ENCODE results near the gene MASP2. TPM values are rescaled to one million over a fixed set of nuclear protein-coding genes. Genes with fewer than 3 reads are reported as not detected.
A peak's percentile ranks its signal among the peaks of the same experiment; 100 is the strongest.
"Not testable (repeated sequence)": the region's sequence is repeated elsewhere in the genome, so short reads cannot be mapped to it uniquely, and the experiment has no call there.

MASP2 gene
- total and polyA plus RNA-seq, 4 experiments from 2014 or later: 0.07 TPM; not detected in 3

DNA sequence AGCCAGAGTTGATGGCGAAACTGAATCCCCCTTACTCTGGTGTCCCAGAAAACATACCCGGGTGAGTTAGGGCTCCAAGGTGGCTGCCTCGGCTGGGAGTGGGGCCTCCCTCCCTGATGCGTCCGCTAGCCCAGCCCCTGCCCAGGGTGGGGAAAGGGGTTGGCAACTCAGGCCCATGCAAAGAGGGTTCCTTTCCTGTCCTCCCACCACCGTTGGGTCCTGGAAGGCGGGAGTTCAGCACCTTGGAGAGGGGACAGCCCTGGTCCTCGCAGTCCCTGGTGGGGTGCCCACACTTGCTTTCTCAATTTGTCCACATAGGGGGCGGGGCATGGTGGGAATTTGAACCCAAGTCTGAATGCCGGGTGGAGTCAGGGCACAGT lies 6.7 kb upstream of the MASP2 start:
- CTCF ChIA-PET (ENCODE audit: partially characterized antibody): no interaction called here
- DNase-seq: no peak
- Mint-ChIP-seq H3K9me3 (no peaks in the 10 kb centered on the region), H3K36me3 (peaks cover 0 to 6% of the 10 kb centered on the region in 2 donors), H3K4me3 (no peak overlapping the region), H3K4me1 (peaks cover 0 to 22% (median 10%) of the 10 kb centered on the region in 4 donors), H3K27me3 (no peaks in the 10 kb centered on the region), H3K27ac (no peak overlapping the region)
- intact Hi-C loops (cut with micrococcal nuclease): no loop called here
- Histone ChIP-seq H3K4me3 (ENCODE audit: low read length in 2 of 2) (no peak overlapping the region), H3K9me3 (ENCODE audit: control insufficient read depth in 1 of 2, low read length in 2 of 2) (no peaks in the 10 kb centered on the region), H3K36me3 (ENCODE audit: insufficient read depth, low read length) (peaks cover 11% of the 10 kb centered on the region), H3K27me3 (ENCODE audit: insufficient read depth, low read length) (no peaks in the 10 kb centered on the region), H3K4me1 (ENCODE audit: insufficient read depth, low read length) (peaks cover 6% of the 10 kb centered on the region), H3K27ac (ENCODE audit: low read depth, low read length) (no peak overlapping the region)
- POLR2A ChIA-PET (ENCODE audit: partially characterized antibody): interaction anchor here (1.1 kb wide), 1 partner anchor 45 kb away, joined by 3 read pairs; no protein-coding TSS in a partner anchor

DNA sequence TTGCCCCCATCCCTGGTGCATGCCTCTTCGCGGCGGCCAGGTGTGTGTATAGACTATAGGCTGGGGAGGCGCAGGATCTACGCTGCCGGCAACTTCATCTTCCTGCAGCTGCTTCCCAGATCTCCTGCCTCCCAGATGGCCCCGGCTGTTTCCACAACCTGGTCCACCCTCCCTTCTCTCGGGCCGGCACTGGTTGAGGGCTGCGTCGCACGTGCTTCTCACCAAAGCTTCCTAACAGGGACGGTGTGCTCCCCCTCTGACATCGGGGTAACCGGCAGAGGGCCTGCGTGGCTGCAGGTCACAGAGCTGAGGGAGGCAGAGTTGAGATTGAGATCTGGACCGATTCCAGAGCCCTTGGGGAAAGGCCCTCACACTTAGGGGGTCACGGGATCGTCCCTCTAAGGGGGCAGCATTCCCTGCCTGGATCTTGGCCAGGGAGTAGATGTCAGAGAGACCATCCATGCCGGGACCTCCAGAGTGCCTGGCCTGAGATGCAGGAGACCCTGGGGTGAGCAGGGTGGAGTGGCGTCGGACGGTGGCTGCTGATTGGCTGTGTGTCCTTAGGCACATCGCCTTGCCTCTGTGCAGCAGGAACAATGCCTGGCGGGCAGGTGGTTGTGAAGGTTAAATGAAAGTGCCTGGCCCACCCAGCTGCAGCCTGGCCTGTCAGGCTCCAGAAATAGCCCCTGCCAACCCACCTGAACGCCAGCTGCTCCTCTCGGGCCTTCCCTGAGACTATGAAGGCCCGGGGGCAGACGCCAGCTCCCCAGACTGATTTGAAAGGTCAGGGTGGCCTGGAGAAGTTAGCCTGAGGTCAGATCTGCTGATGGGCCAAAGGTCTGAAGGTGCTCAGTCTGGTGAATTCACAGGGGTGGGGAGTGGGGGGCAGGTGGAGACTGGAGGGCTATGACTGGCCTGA lies 6.1 kb upstream of the MASP2 start:
- Mint-ChIP-seq H3K4me3 (no peak overlapping the region), H3K36me3 (peaks cover 0 to 6% of the 10 kb centered on the region in 2 donors), H3K9me3 (no peaks in the 10 kb centered on the region), H3K27ac (peak overlapping the region in 1 of 7 donors; percentile 65), H3K27me3 (no peaks in the 10 kb centered on the region), H3K4me1 (peaks cover 0 to 15% (median 9%) of the 10 kb centered on the region in 4 donors)
- ChIA-PET CTCF (ENCODE audit: partially characterized antibody) (no interaction called here), POLR2A (ENCODE audit: partially characterized antibody) (interaction anchor here (1.1 to 2.4 kb wide), 2 partner anchors 7 to 46 kb away, joined by 3 to 11 read pairs; partner anchors contain the start of gene SRM)
- no peak overlapping the region for H3K27ac ChIP-seq (ENCODE audit: low read depth, low read length)
- H3K4me1 ChIP-seq (ENCODE audit: insufficient read depth, low read length): no peaks in the 10 kb centered on the region
- intact Hi-C loops (cut with micrococcal nuclease): no loop called here
- H3K9me3 ChIP-seq (ENCODE audit: control insufficient read depth in 1 of 2, low read length in 2 of 2): no peaks in the 10 kb centered on the region
- no peak for DNase-seq
- no peak overlapping the region for H3K4me3 ChIP-seq (ENCODE audit: low read length in 2 of 2)
- no peaks in the 10 kb centered on the region for H3K27me3 ChIP-seq (ENCODE audit: insufficient read depth, low read length)
- H3K36me3 ChIP-seq (ENCODE audit: insufficient read depth, low read length): peaks cover 11% of the 10 kb centered on the region

DNA sequence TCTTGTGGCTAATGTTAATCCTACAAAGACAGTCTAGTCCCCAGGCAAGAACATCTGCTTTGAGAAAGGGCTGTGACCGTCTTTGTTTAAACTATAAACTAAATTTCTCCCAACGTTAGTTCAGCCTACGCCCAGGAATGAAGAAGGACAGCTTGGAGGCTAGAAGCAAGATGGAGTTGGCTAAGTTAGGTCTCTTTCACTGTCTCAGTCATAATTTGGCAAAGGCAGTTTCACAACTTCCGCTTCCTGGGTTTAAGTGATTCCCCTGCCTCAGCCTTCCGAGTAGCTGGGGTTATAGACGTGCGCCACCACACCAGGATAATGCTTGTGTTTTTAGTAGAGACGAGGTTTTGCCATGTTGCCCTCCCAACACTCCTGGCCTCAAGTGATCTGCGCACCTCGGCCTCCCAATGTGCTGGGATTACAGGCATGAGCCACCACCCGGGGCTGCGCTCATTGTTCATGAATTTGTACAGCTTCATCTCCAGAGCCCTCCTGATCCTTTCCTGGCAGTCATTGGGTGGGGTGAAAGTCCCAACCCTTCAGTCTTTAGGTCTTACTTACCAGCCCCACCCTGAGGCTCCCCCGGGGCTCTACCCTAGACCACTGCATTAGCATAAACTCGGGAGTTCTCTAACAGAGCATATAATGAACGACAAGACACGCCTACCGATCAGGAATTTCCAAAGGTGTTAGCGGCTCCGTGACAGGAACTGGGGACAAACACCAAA lies 4.9 kb upstream of the MASP2 start:
- CTCF ChIA-PET (ENCODE audit: partially characterized antibody): interaction anchor here (0.9 to 1.3 kb wide), 2 partner anchors 282 to 592 kb away, joined by 3 to 4 read pairs; no protein-coding TSS in a partner anchor

DNA sequence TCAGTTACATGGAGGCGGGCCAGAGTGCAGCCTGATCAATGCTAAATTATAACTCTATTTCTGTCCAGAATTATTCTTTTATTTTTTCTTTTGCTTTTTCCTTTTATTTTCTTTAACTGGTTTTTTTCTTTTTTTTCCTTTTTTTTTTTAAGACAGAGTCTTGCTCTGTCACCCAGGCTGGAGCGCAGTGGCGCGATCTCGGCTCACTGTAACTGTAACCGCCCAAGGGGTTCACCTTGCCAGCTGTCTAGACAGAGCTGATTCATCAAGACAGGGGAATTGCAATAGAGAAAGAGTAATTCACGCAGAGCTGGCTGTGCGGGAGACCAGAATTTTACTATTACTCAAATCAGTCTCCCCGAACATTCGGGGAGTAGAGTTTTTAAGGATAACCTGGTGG lies 4.1 kb upstream of the MASP2 start:
- H3K27ac ChIP-seq (ENCODE audit: low read depth, low read length); intact Hi-C loops (cut with micrococcal nuclease); H3K4me3 Mint-ChIP-seq; H3K36me3 ChIP-seq (ENCODE audit: insufficient read depth, low read length); H3K36me3 Mint-ChIP-seq; H3K27me3 ChIP-seq (ENCODE audit: insufficient read depth, low read length); H3K9me3 Mint-ChIP-seq; DNase-seq; H3K4me3 ChIP-seq (ENCODE audit: low read length in 2 of 2); H3K9me3 ChIP-seq (ENCODE audit: control insufficient read depth in 1 of 2, low read length in 2 of 2); H3K27me3 Mint-ChIP-seq; H3K4me1 ChIP-seq (ENCODE audit: insufficient read depth, low read length): not testable (repeated sequence)
- Mint-ChIP-seq H3K27ac (peak overlapping the region in 1 of 7 donors; percentile 57), H3K4me1 (peaks cover 0 to 11% (median 6%) of the 10 kb centered on the region in 4 donors)
- CTCF ChIA-PET (ENCODE audit: partially characterized antibody): interaction anchor here (1.3 kb wide), 1 partner anchor 592 kb away, joined by 4 read pairs; no protein-coding TSS in a partner anchor
- POLR2A ChIA-PET (ENCODE audit: partially characterized antibody): interaction anchor here (2.4 kb wide), 1 partner anchor 9 kb away, joined by 11 read pairs; the partner anchor contains the start of gene SRM

More for the DNA sequence above, 4.9 kb upstream of the MASP2 start:
- H3K9me3 ChIP-seq (ENCODE audit: control insufficient read depth in 1 of 2, low read length in 2 of 2): no peaks in the 10 kb centered on the region
- H3K27me3 ChIP-seq (ENCODE audit: insufficient read depth, low read length): no peaks in the 10 kb centered on the region
- no peak overlapping the region for H3K4me3 ChIP-seq (ENCODE audit: low read length in 2 of 2)
- Mint-ChIP-seq H3K9me3 (no peaks in the 10 kb centered on the region), H3K27me3 (no peaks in the 10 kb centered on the region), H3K36me3 (peaks cover 0 to 6% of the 10 kb centered on the region in 2 donors), H3K4me3 (no peak overlapping the region), H3K27ac (peak overlapping the region in 2 of 7 donors; percentile 33 to 54), H3K4me1 (peaks cover 0 to 11% (median 6%) of the 10 kb centered on the region in 4 donors)
- H3K27ac ChIP-seq (ENCODE audit: low read depth, low read length): no peak overlapping the region
- no peak for DNase-seq
- intact Hi-C loops (cut with micrococcal nuclease): no loop called here
- peaks cover 8% of the 10 kb centered on the region for H3K36me3 ChIP-seq (ENCODE audit: insufficient read depth, low read length)
- POLR2A ChIA-PET (ENCODE audit: partially characterized antibody): interaction anchor here (2.4 kb wide), 1 partner anchor 9 kb away, joined by 11 read pairs; the partner anchor contains the start of gene SRM
- H3K4me1 ChIP-seq (ENCODE audit: insufficient read depth, low read length): no peaks in the 10 kb centered on the region

DNA sequence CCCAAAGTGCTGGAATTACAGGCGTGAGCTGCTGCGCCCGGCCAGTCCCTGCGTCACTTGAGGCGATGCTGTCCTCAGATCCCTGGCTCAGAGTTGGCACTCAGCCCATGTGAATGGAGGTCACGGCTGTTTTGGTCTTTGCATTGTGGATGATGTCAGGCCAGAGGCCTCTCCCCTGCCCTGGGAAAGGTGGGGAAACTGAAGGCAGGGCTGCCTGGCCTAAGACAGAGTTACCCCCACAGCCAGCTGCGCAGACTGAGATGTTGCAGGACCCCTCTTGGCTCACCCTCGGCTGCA lies 821 bp downstream of the MASP2 start:
- Histone ChIP-seq H3K27ac (ENCODE audit: low read depth, low read length) (no peak overlapping the region), H3K36me3 (ENCODE audit: insufficient read depth, low read length) (no peaks in the 10 kb centered on the region), H3K27me3 (ENCODE audit: insufficient read depth, low read length) (no peaks in the 10 kb centered on the region), H3K4me3 (ENCODE audit: low read length in 2 of 2) (no peak overlapping the region), H3K9me3 (ENCODE audit: control insufficient read depth in 1 of 2, low read length in 2 of 2) (no peaks in the 10 kb centered on the region), H3K4me1 (ENCODE audit: insufficient read depth, low read length) (no peaks in the 10 kb centered on the region)
- intact Hi-C loops (cut with micrococcal nuclease): no loop called here
- Mint-ChIP-seq H3K4me3 (no peak overlapping the region), H3K4me1 (peaks cover 0 to under 1% (median 0%) of the 10 kb centered on the region in 4 donors), H3K9me3 (no peaks in the 10 kb centered on the region), H3K36me3 (no peaks in the 10 kb centered on the region), H3K27me3 (no peaks in the 10 kb centered on the region), H3K27ac (no peak overlapping the region)
- ChIA-PET CTCF (ENCODE audit: partially characterized antibody) (interaction anchor here (3.8 kb wide), 1 partner anchor 9 kb away, joined by 17 read pairs; no protein-coding TSS in a partner anchor), POLR2A (ENCODE audit: partially characterized antibody) (interaction anchor here (1.1 kb wide), 1 partner anchor 9 kb away, joined by 3 read pairs; no protein-coding TSS in a partner anchor)
- no peak for DNase-seq

DNA sequence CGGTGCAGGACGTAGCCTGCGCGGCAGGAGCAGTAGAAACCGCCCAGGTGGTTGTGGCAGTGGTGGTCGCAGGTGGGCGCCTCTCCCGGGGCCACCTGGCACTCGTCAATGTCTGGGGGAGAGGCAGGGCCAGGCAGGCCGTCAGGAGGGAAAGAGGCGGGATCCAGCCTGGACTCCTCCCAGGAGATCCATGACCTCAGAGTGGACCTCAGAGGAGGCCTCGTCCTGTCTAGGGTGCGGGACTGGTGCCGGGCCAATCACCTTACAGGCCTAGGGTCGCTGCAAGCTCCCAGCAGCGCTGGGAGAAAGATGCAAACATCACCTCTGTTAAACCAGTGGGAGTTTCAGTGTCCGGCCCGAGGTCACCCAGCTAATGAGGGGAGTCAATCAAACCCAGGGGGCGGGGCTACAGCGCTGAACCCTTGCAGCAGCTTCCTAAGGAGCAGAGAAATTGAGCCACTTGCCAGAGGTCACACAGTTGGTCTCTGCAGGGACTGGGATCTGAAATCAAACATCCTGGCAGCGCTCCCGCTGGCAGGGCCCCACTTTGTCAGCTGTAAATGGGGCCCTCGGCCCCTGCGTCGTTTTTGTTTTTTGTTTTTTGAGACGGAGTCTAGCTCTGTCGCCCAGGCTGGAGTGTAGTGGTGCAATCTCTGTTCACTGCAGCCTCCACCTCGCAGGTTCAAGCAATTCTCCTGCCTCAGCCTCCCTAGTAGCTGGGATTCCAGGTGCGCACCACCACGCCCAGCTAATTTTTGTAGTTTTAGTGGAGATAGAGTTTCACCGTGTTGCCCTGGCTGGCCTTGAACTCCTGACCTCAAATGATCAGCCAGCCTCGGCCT lies 1.4 kb downstream of the MASP2 start:
- H3K27ac ChIP-seq (ENCODE audit: low read depth, low read length): no peak overlapping the region
- no peaks in the 10 kb centered on the region for H3K27me3 ChIP-seq (ENCODE audit: insufficient read depth, low read length)
- no peaks in the 10 kb centered on the region for H3K9me3 ChIP-seq (ENCODE audit: control insufficient read depth in 1 of 2, low read length in 2 of 2)
- intact Hi-C loops (cut with micrococcal nuclease): no loop called here
- no peak overlapping the region for H3K4me3 ChIP-seq (ENCODE audit: low read length in 2 of 2)
- H3K36me3 ChIP-seq (ENCODE audit: insufficient read depth, low read length): no peaks in the 10 kb centered on the region
- no peak overlapping the region for H3K27ac Mint-ChIP-seq
- no peaks in the 10 kb centered on the region for H3K4me1 Mint-ChIP-seq
- H3K27me3 Mint-ChIP-seq: no peaks in the 10 kb centered on the region
- no peak for DNase-seq
- H3K9me3 Mint-ChIP-seq: no peaks in the 10 kb centered on the region
- no peaks in the 10 kb centered on the region for H3K36me3 Mint-ChIP-seq
- no peaks in the 10 kb centered on the region for H3K4me1 ChIP-seq (ENCODE audit: insufficient read depth, low read length)
- CTCF ChIA-PET (ENCODE audit: partially characterized antibody): interaction anchor here (3.8 kb wide), 1 partner anchor 8 kb away, joined by 17 read pairs; no protein-coding TSS in a partner anchor
- POLR2A ChIA-PET (ENCODE audit: partially characterized antibody): interaction anchor here (1.1 kb wide), 1 partner anchor 8 kb away, joined by 3 read pairs; no protein-coding TSS in a partner anchor
- H3K4me3 Mint-ChIP-seq: no peak overlapping the region

All from CD4-positive, alpha-beta memory T cell (primary cell).